Endothelial cell of umbilical vein (primary cell): ENCODE data around the gene WRAP73. TPM values are rescaled to one million over a fixed set of nuclear protein-coding genes. Genes with fewer than 3 reads are reported as not detected.

Experiments
- BruUV-seq: library from RNA; stranded (reverse); fragments of 400-500 nt; replicated peaks from 2 replicates; lab custom pipeline; 2021; lab: Mats Ljungman, UMichigan
- CTCF ChIA-PET: fragments of 300-600, 350-600 bp; sonication (Branson Sonifier 250); formaldehyde crosslinking; loops from one replicate; lab custom pipeline; 2021; ENCODE audit warnings: antibody characterized with exemption, inconsistent platforms; lab: Charles Lee
- POLR2A ChIA-PET: fragments of 300-600, 350-600 bp; sonication (Branson Sonifier 250); formaldehyde crosslinking; loops from one replicate; lab custom pipeline; 2021; ENCODE audit warnings: antibody characterized with exemption, inconsistent platforms; lab: Charles Lee
- DNase-seq: peaks from one replicate; pipeline ENCODE4 v3.0.0-alpha.2; 2011; ENCODE audit warnings: low read depth, low spot score
- FAIRE-seq: peaks from 2 replicates; lab custom pipeline; 2011; peaks lifted over from hg19 to GRCh38; lab: Jason Lieb, UNC
- H2AFZ ChIP-seq: 2 replicates; pipeline ENCODE4 v1.6.0; 2012; ENCODE audit warnings: low read depth, low read length, control low read depth, inconsistent platforms
- H3K27ac ChIP-seq: 2 replicates; pipeline ENCODE4 v1.5.1; 2011; ENCODE audit warnings: low read depth, mild to moderate bottlenecking, control low read depth, low read length, moderate library complexity; ENCODE audit not compliant: insufficient read depth
- H3K27me3 ChIP-seq, 2 experiments: 2 replicates each; pipeline versions ENCODE4 v1.6.0 to v1.6.1; 2011; ENCODE audit warnings: low read length in 2 of 2, mixed read lengths in 1 of 2; ENCODE audit not compliant: control insufficient read depth in 2 of 2, insufficient read depth in 2 of 2
- H3K36me3 ChIP-seq, 2 experiments: 2 replicates in 1 of 2; 3 replicates in 1 of 2; pipeline ENCODE4 v1.5.1; 2011; ENCODE audit warnings: low read length in 2 of 2, mild to moderate bottlenecking in 1 of 2, moderate library complexity in 1 of 2; ENCODE audit not compliant: control insufficient read depth in 2 of 2, insufficient read depth in 2 of 2; ENCODE audit errors: extremely low read depth in 1 of 2
- H3K4me1 ChIP-seq: 3 replicates; pipeline ENCODE4 v1.5.1; 2011; ENCODE audit warnings: mild to moderate bottlenecking, low read length; ENCODE audit not compliant: control insufficient read depth, insufficient read depth; ENCODE audit errors: extremely low read depth
- H3K4me2 ChIP-seq: 2 replicates; pipeline ENCODE4 v1.6.1; 2011; ENCODE audit warnings: low read length, control low read depth, mixed read lengths; ENCODE audit not compliant: insufficient read depth
- H3K4me3 ChIP-seq, 3 experiments: fragments of 200-600 bp in 1 of 3; sonication (generic), shearing (Covaris generic) in 1 of 3; replicated peaks in 1 of 3; 2 replicates each; pipeline ENCODE4 v1.5.1; 2011 to 2016; ENCODE audit warnings: control low read depth in 3 of 3, low read length in 3 of 3, mild to moderate bottlenecking in 2 of 3, inconsistent platforms in 1 of 3, low read depth in 1 of 3, moderate library complexity in 1 of 3; ENCODE audit not compliant: insufficient read depth in 1 of 3
- H3K79me2 ChIP-seq: 2 replicates; pipeline ENCODE4 v1.6.0; 2012; ENCODE audit warnings: low read length, inconsistent platforms; ENCODE audit not compliant: control insufficient read depth, insufficient read depth
- H3K9ac ChIP-seq: replicated peaks from 2 replicates; pipeline ENCODE3; 2011; ENCODE audit warnings: low read length, control low read depth; ENCODE audit not compliant: insufficient read depth; ENCODE audit errors: extremely low read depth
- H3K9me1 ChIP-seq: replicated peaks from 3 replicates; pipeline ENCODE4 v1.6.0; 2011; ENCODE audit warnings: mild to moderate bottlenecking, low read length; ENCODE audit not compliant: control insufficient read depth, insufficient read depth; ENCODE audit errors: extremely low read depth
- H3K9me3 ChIP-seq: replicated peaks from 2 replicates; pipeline ENCODE4 v1.5.1; 2012; ENCODE audit warnings: low read length, inconsistent platforms; ENCODE audit not compliant: control insufficient read depth, insufficient read depth
- H4K20me1 ChIP-seq: replicated peaks from 2 replicates; pipeline ENCODE3; 2011; ENCODE audit warnings: mild to moderate bottlenecking, low read length; ENCODE audit not compliant: control insufficient read depth, insufficient read depth; ENCODE audit errors: extremely low read depth
- CTCF ChIP-seq, 2 donors: IDR thresholded peaks; 1 replicate in 1 of 2; 2 replicates in 1 of 2; pipeline ENCODE4 v1.5.1; 2011; ENCODE audit warnings: low read length in 2 of 2, mild to moderate bottlenecking in 2 of 2, moderate library complexity in 2 of 2, control low read depth in 1 of 2, inconsistent platforms in 1 of 2, low read depth in 1 of 2; ENCODE audit not compliant: insufficient read depth in 1 of 2; ENCODE audit errors: extremely low read depth in 1 of 2
- EZH2 ChIP-seq: IDR thresholded peaks from 2 replicates; pipeline ENCODE4 v1.6.1; 2012; ENCODE audit warnings: borderline replicate concordance, low read depth, mild to moderate bottlenecking, moderate library complexity, low read length, inconsistent platforms; ENCODE audit not compliant: severe bottlenecking
- FOS ChIP-seq: IDR thresholded peaks from 2 replicates; pipeline ENCODE4 v1.6.1; 2011; ENCODE audit warnings: mild to moderate bottlenecking, low read length, moderate library complexity, borderline replicate concordance; ENCODE audit not compliant: insufficient read depth
- GATA2 ChIP-seq: IDR thresholded peaks from 2 replicates; pipeline ENCODE4 v1.7.0; 2011; ENCODE audit warnings: low read depth, mild to moderate bottlenecking, moderate library complexity, mixed read lengths, low read length; ENCODE audit not compliant: insufficient read length, insufficient read depth
- JUN ChIP-seq: IDR thresholded peaks from 2 replicates; pipeline ENCODE4 v1.6.1; 2011; ENCODE audit warnings: borderline replicate concordance, low read depth; ENCODE audit not compliant: insufficient read length, insufficient read depth
- MAX ChIP-seq: IDR thresholded peaks from 2 replicates; pipeline ENCODE4 v1.6.1; 2011; ENCODE audit not compliant: insufficient read depth, insufficient read length
- MYC ChIP-seq: IDR thresholded peaks from one replicate; pipeline ENCODE4 v1.6.1; 2011; ENCODE audit warnings: mild to moderate bottlenecking, low read depth, low read length
- POLR2A ChIP-seq: IDR thresholded peaks from 2 replicates; pipeline ENCODE4 v1.6.1; 2012; ENCODE audit warnings: low read depth, mild to moderate bottlenecking, control low read depth, low read length
- POLR2AphosphoS5 ChIP-seq: IDR thresholded peaks from 2 replicates; pipeline ENCODE4 v1.6.1; 2012; ENCODE audit warnings: low read depth, mild to moderate bottlenecking, control low read depth, low read length, moderate library complexity; ENCODE audit not compliant: insufficient read depth
- dilution Hi-C: fragments of 300-500 bp; cut with MboI; formaldehyde crosslinking; loops from one replicate; pipeline ENCODE4 v1.15.0; 2019; ENCODE audit warnings: low sequenced_read_pairs; ENCODE audit not compliant: extremely low pct_ligation_motif_present
- intact Hi-C: fragments of 100-400 bp; cut with micrococcal nuclease; formaldehyde crosslinking; loops from one replicate; pipeline ENCODE4 v1.10.0; 2022
- polyA plus RNA-seq, 4 experiments: library from polyadenylated mRNA; depleted of rRNA in 3 of 4; stranded (reverse) in 3 of 4; unstranded in 1 of 4; fragments of >200 nt; gene quantifications; 2 replicates each; pipeline versions ENCODE4 v1.2.1 to v1.2.3, GENCODE V29; 2011 to 2012; ENCODE audit warnings: missing spikeins in 1 of 4
- total RNA-seq: library from RNA; stranded (reverse); gene quantifications from 2 replicates; pipeline ENCODE4 v1.2.3, GENCODE V29; 2021

Gene WRAP73
- total and polyA plus RNA-seq, 2 donors (not counting 3 experiments of a cell fraction or from before 2014, with no cell fraction given), result 23.0 to 50.7 TPM

GRCh38 chr1:3690282-3691065 is 40.6 kb upstream of the WRAP73 start:
- intact Hi-C loops (no loop called here), dilution Hi-C loops (no loop called here)
- H3K4me1 ChIP-seq, result no peaks in the 10 kb centered on the region
- BruUV-seq, result no TSS peak
- DNase-seq (no peak), FAIRE-seq (no peak)
- H3K36me3 ChIP-seq, result no peaks in the 10 kb centered on the region
- H2AFZ ChIP-seq, result no peak overlapping the region
- ChIA-PET CTCF (interaction anchor here (2.0 kb wide), 1 partner anchor 34 kb away, joined by 12 read pairs; no protein-coding TSS in a partner anchor), POLR2A (no interaction called here)
- H4K20me1 ChIP-seq, result no peaks in the 10 kb centered on the region
- no peak overlapping the region for H3K4me2 ChIP-seq
- H3K27me3 ChIP-seq, result no peaks in the 10 kb centered on the region
- no peak overlapping the region for H3K27ac ChIP-seq
- H3K9ac ChIP-seq, result no peak overlapping the region
- no peak overlapping the region for H3K4me3 ChIP-seq
- H3K79me2 ChIP-seq, result no peaks in the 10 kb centered on the region
- no peaks in the 10 kb centered on the region for H3K9me3 ChIP-seq
- TF ChIP-seq JUN (no peak), MAX (no peak), CTCF (IDR thresholded peaks at IDR 0.05; ENCODE audit: extremely low read depth in 1 of 2, insufficient read depth in 1 of 2, low read depth in 1 of 2, low read length in 2 of 2) (no peak), EZH2 (no peak), FOS (no peak), POLR2A (no peak), POLR2AphosphoS5 (no peak), MYC (no peak), GATA2 (no peak)
- H3K9me1 ChIP-seq, result no peaks in the 10 kb centered on the region
